ENCODE results near the gene CARD14. TPM values are rescaled to one million over a fixed set of nuclear protein-coding genes. Genes with fewer than 3 reads are reported as not detected.

Gene CARD14
- total RNA-seq, result not detected
- polyA plus RNA-seq (2013, experiment 1 of 2), result 1.4 TPM
- polyA plus RNA-seq (2013, experiment 2 of 2), result 1.6 TPM
- 0 to 0.50 (median 0.05) reads per million in 172 experiments for total RNA-seq

GRCh38 chr17:80169784-80170500, at the start of gene CARD14:
Gene CARD14, plus strand, starts transcription at chr17:80170030. Its CDS starts 11,409 bp downstream, at chr17:80181439.
- ATAC-seq (ENCODE audit: poor library complexity), result no peak
- Histone ChIP-seq H3K36me3 (ENCODE audit: insufficient read depth, low read length) (no peaks in the 10 kb centered on the region), H3K27ac (ENCODE audit: low read depth in 1 of 2, low read length in 2 of 2) (no peak within 1 kb of the TSS), H3K4me1 (ENCODE audit: insufficient read depth, low read length) (no peaks in the 10 kb centered on the region), H3K9me3 (ENCODE audit: control insufficient read depth in 1 of 2, insufficient read depth in 1 of 2, low read length in 2 of 2) (no peaks in the 10 kb centered on the region), H3K4me3 (ENCODE audit: low read length) (no peak within 1 kb of the TSS), H3K27me3 (ENCODE audit: control insufficient read depth in 1 of 2, insufficient read depth in 2 of 2, low read length in 2 of 2) (peaks cover 0 to 2% of the 10 kb centered on the region in 2 experiments)
- H3K9me3 Mint-ChIP-seq, result no peaks in the 10 kb centered on the region
- no peak within 1 kb of the TSS for H3K4me3 Mint-ChIP-seq
- H3K27ac Mint-ChIP-seq, result no peak within 1 kb of the TSS
- CTCF ChIA-PET, result no interaction called here
- no peak for DNase-seq
- POLR2A ChIA-PET, result no interaction called here
- TF ChIP-seq CTCF (IDR thresholded peaks at IDR 0.05), result no peak
- peaks cover 5% of the 10 kb centered on the region for H3K27me3 Mint-ChIP-seq
- no peaks in the 10 kb centered on the region for H3K36me3 Mint-ChIP-seq (ENCODE audit: low read depth)
- H3K4me1 Mint-ChIP-seq (ENCODE audit: low read depth), result no peaks in the 10 kb centered on the region
- intact Hi-C loops (cut with DNase I, micrococcal nuclease), result no loop called here

DNA sequence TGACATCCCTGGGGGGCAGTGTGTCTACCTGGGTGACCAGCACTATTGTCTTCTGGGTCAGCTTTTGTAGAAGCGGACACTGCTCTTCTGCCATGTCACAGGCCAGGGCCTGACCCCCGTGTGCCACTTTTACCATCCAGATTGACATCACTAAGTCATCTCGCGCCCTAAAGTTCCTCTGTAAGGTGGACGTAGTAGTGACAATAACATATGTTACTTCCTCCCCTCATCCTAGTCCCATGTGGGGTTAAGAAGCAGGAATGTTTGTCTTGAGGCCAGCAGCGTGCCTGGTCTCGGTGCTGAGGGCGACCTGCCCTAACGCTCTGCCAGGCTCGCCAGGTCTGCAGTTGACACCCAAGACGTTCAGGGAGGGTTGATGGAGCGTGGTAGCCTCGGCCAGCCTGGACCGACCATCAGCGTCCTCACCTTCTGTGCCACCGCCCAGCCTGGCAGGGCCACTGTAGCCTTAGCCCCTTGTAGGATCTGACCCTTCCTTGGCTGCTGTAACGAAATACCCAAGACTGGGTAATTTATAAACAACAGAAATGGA, 47.7 kb upstream of the CARD14 start:
- intact Hi-C loops (cut with DNase I, micrococcal nuclease), result no loop called here
- no peaks in the 10 kb centered on the region for H3K27me3 ChIP-seq (ENCODE audit: control insufficient read depth in 1 of 2, insufficient read depth in 2 of 2, low read length in 2 of 2)
- H3K4me3 Mint-ChIP-seq, result no peak overlapping the region
- ChIA-PET POLR2A (interaction anchor here (0.6 kb wide), 1 partner anchor 21 kb away, joined by 3 read pairs; no protein-coding TSS in a partner anchor), CTCF (no interaction called here)
- no peaks in the 10 kb centered on the region for H3K36me3 ChIP-seq (ENCODE audit: insufficient read depth, low read length)
- no peaks in the 10 kb centered on the region for H3K36me3 Mint-ChIP-seq (ENCODE audit: low read depth)
- no peaks in the 10 kb centered on the region for H3K9me3 ChIP-seq (ENCODE audit: control insufficient read depth in 1 of 2, insufficient read depth in 1 of 2, low read length in 2 of 2)
- H3K4me3 ChIP-seq (ENCODE audit: low read length), result no peak overlapping the region
- no peaks in the 10 kb centered on the region for H3K4me1 ChIP-seq (ENCODE audit: insufficient read depth, low read length)
- H3K4me1 Mint-ChIP-seq (ENCODE audit: low read depth), result no peaks in the 10 kb centered on the region
- no peaks in the 10 kb centered on the region for H3K9me3 Mint-ChIP-seq
- H3K27ac ChIP-seq (ENCODE audit: low read depth in 1 of 2, low read length in 2 of 2), result no peak overlapping the region
- ATAC-seq (ENCODE audit: poor library complexity) (no peak), DNase-seq (no peak)
- no peak overlapping the region for H3K27ac Mint-ChIP-seq
- TF ChIP-seq CTCF (IDR thresholded peaks at IDR 0.05), result no peak
- H3K27me3 Mint-ChIP-seq, result peaks cover 10% of the 10 kb centered on the region

DNA sequence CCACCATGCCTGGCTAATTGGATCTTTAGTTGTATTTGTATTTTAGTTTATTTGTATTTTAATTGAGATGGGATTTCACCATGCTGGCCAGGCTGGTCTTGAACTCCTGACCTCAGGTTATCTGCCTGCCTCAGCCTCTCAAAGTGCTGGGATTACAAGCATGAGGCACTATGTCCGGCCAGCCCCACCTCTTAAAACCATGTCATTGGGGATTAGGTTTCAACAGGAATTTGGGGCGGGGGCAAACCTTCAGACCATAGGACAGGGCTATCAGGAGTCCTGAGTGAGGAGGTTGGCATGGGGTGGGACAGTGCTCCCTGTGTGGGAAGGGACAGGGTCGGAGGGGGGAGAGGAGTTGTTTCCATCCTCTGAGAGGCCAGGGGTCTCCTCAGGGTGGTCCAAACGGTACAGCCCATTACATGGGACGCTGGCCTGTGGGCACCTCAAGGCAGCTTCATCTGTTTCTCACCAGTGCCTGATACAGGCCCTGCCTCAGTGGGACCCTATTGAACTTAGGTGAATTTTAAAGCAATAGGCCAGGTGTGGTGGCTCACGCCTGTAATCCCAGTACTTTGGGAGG, 46.8 kb upstream of the CARD14 start:
- intact Hi-C loops (cut with DNase I, micrococcal nuclease), result no loop called here
- ATAC-seq (ENCODE audit: poor library complexity) (no peak), DNase-seq (no peak)
- no peak overlapping the region for H3K4me3 Mint-ChIP-seq
- H3K36me3 Mint-ChIP-seq (ENCODE audit: low read depth), result no peaks in the 10 kb centered on the region
- peaks cover 15% of the 10 kb centered on the region for H3K27me3 Mint-ChIP-seq
- ChIA-PET POLR2A (no interaction called here), CTCF (no interaction called here)
- TF ChIP-seq CTCF (IDR thresholded peaks at IDR 0.05), result no peak
- no peaks in the 10 kb centered on the region for H3K4me1 Mint-ChIP-seq (ENCODE audit: low read depth)
- H3K36me3 ChIP-seq (ENCODE audit: insufficient read depth, low read length), result no peaks in the 10 kb centered on the region
- no peaks in the 10 kb centered on the region for H3K4me1 ChIP-seq (ENCODE audit: insufficient read depth, low read length)
- no peak overlapping the region for H3K4me3 ChIP-seq (ENCODE audit: low read length)
- H3K9me3 ChIP-seq (ENCODE audit: control insufficient read depth in 1 of 2, insufficient read depth in 1 of 2, low read length in 2 of 2), result no peaks in the 10 kb centered on the region
- no peak overlapping the region for H3K27ac Mint-ChIP-seq
- no peaks in the 10 kb centered on the region for H3K9me3 Mint-ChIP-seq
- H3K27me3 ChIP-seq (ENCODE audit: control insufficient read depth in 1 of 2, insufficient read depth in 2 of 2, low read length in 2 of 2), result peaks cover 2% of the 10 kb centered on the region in 2 experiments
- H3K27ac ChIP-seq (ENCODE audit: low read depth in 1 of 2, low read length in 2 of 2), result no peak overlapping the region
